RPMI7951 (cell line): ENCODE results near the gene FCHSD2. TPM values are rescaled to one million over a fixed set of nuclear protein-coding genes. Genes with fewer than 3 reads are reported as not detected.
"Not testable (repeated sequence)": the region's sequence is repeated elsewhere in the genome, so short reads cannot be mapped to it uniquely, and the experiment has no call there.

Experiments
- DNase-seq: peaks from one replicate; pipeline ENCODE4 v3.0.0-alpha.2; 2012; ENCODE audit warnings: low read depth
- total RNA-seq: library from RNA; depleted of rRNA; stranded (reverse); fragments of >200 nt; shearing (Covaris generic); gene quantifications from 2 replicates; pipeline ENCODE4 v1.2.3, GENCODE V29; 2014

FCHSD2 gene
- total RNA-seq, 1 experiment from 2014 or later = 12.4 TPM

- not testable (repeated sequence) for DNase-seq
These were observed 80.2 kb downstream of the FCHSD2 start for GRCh38 chr11:73061857-73062424.

- not testable (repeated sequence) for DNase-seq
These were observed 80.7 kb downstream of the FCHSD2 start for GRCh38 chr11:73061434-73061833.

GRCh38 chr11:73059915-73060314 is 82.2 kb downstream of the FCHSD2 start:
- no peak for DNase-seq

- DNase-seq = no peak
These were observed 83.0 kb downstream of the FCHSD2 start for GRCh38 chr11:73058989-73059674.

- DNase-seq = no peak
These were observed 86.3 kb downstream of the FCHSD2 start for GRCh38 chr11:73055655-73056354.

GRCh38 chr11:73055002-73055401 is 87.1 kb downstream of the FCHSD2 start:
- DNase-seq = no peak

- no peak for DNase-seq
These were observed 88.2 kb downstream of the FCHSD2 start for GRCh38 chr11:73053964-73054363.

- DNase-seq = no peak
These were observed 93.7 kb downstream of the FCHSD2 start for GRCh38 chr11:73048446-73048845.

GRCh38 chr11:73047773-73048371 is 94.2 kb downstream of the FCHSD2 start:
- no peak for DNase-seq

GRCh38 chr11:73040046-73040445 is 102.1 kb downstream of the FCHSD2 start:
- DNase-seq = no peak

- no peak for DNase-seq
These were observed 107.3 kb downstream of the FCHSD2 start for GRCh38 chr11:73034777-73035176.

- DNase-seq = no peak
These were observed 107.8 kb downstream of the FCHSD2 start for GRCh38 chr11:73034331-73034730.

GRCh38 chr11:73030130-73030529 is 112.0 kb downstream of the FCHSD2 start:
- DNase-seq = no peak

- no peak for DNase-seq
These were observed 112.7 kb downstream of the FCHSD2 start for GRCh38 chr11:73029403-73029802.

- DNase-seq = no peak
These were observed 113.5 kb downstream of the FCHSD2 start for GRCh38 chr11:73028611-73029010.

GRCh38 chr11:73027840-73028239 is 114.3 kb downstream of the FCHSD2 start:
- not testable (repeated sequence) for DNase-seq

- DNase-seq = no peak
These were observed 117.5 kb downstream of the FCHSD2 start for GRCh38 chr11:73024639-73025038.

GRCh38 chr11:73019996-73020395 is 122.1 kb downstream of the FCHSD2 start:
- DNase-seq = no peak

- DNase-seq = no peak
These were observed 122.7 kb downstream of the FCHSD2 start for GRCh38 chr11:73019449-73019848.

- DNase-seq = no peak
These were observed 123.3 kb downstream of the FCHSD2 start for GRCh38 chr11:73018856-73019255.

GRCh38 chr11:73017024-73017751 is 124.9 kb downstream of the FCHSD2 start:
- DNase-seq = no peak

- DNase-seq = no peak
These were observed 129.1 kb downstream of the FCHSD2 start for GRCh38 chr11:73013021-73013420.
